CD14-positive monocyte (primary cell): Measurements from ENCODE around the gene SMCO4. TPM values are rescaled to one million over a fixed set of nuclear protein-coding genes. Genes with fewer than 3 reads are reported as not detected.

Source experiments
- DNase-seq, 3 donors: peaks; one replicate each; pipeline ENCODE4 v3.0.0-alpha.2; 2011 to 2022
- H2AFZ ChIP-seq: 2 replicates; pipeline ENCODE4 v1.6.0; 2012; ENCODE audit warnings: mild to moderate bottlenecking, low read depth, low read length, inconsistent platforms; ENCODE audit not compliant: insufficient read depth, poor library complexity, severe bottlenecking
- H3K27ac ChIP-seq, 2 donors: 1 replicate in 1 of 2; 2 replicates in 1 of 2; pipeline ENCODE4 v1.5.1; 2012 to 2013; ENCODE audit warnings: low read length in 2 of 2, control low read depth in 1 of 2, inconsistent platforms in 1 of 2, low read depth in 1 of 2, mild to moderate bottlenecking in 1 of 2
- H3K27me3 ChIP-seq, 2 donors: one replicate each; pipeline versions ENCODE4 v1.6.0 to v1.6.1; 2011 to 2013; ENCODE audit warnings: low read length in 2 of 2; ENCODE audit not compliant: control insufficient read depth in 2 of 2, insufficient read depth in 2 of 2
- H3K36me3 ChIP-seq, 2 donors: replicated peaks in 1 of 2; 1 replicate in 1 of 2; 2 replicates in 1 of 2; pipeline versions ENCODE4 v1.5.1 to v1.6.1; 2012 to 2013; ENCODE audit warnings: low read length in 2 of 2, control low read depth in 1 of 2, inconsistent platforms in 1 of 2, mild to moderate bottlenecking in 1 of 2; ENCODE audit not compliant: insufficient read depth in 2 of 2, control insufficient read depth in 1 of 2
- H3K4me1 ChIP-seq, 2 donors: 1 replicate in 1 of 2; 2 replicates in 1 of 2; pipeline versions ENCODE4 v1.5.1 to v1.6.1; 2012 to 2013; ENCODE audit warnings: low read length in 2 of 2, control low read depth in 1 of 2, inconsistent platforms in 1 of 2, mild to moderate bottlenecking in 1 of 2, moderate library complexity in 1 of 2; ENCODE audit not compliant: insufficient read depth in 2 of 2, control insufficient read depth in 1 of 2
- H3K4me2 ChIP-seq: replicated peaks from 2 replicates; pipeline ENCODE3; 2012; ENCODE audit warnings: low read length, moderate library complexity, mild to moderate bottlenecking; ENCODE audit not compliant: poor library complexity, severe bottlenecking; ENCODE audit errors: extremely low read depth
- H3K4me3 ChIP-seq, 3 experiments: fragments of 200-600 bp in 1 of 3; sonication (generic) in 1 of 3; replicated peaks in 1 of 3; 1 replicate in 2 of 3; 2 replicates in 1 of 3; pipeline ENCODE4 v1.5.1; 2011 to 2013; ENCODE audit warnings: low read length in 3 of 3, mild to moderate bottlenecking in 3 of 3, control low read depth in 2 of 3, low read depth in 2 of 3, inconsistent platforms in 1 of 3, moderate library complexity in 1 of 3
- H3K79me2 ChIP-seq: 2 replicates; pipeline ENCODE4 v1.6.0; 2012; ENCODE audit warnings: mild to moderate bottlenecking, control low read depth, inconsistent platforms, low read length, moderate library complexity; ENCODE audit not compliant: insufficient read depth
- H3K9ac ChIP-seq: 2 replicates; pipeline ENCODE4 v1.6.0; 2017; ENCODE audit warnings: low read length, mild to moderate bottlenecking; ENCODE audit not compliant: insufficient read depth, poor library complexity, severe bottlenecking
- H3K9me3 ChIP-seq, 2 donors: replicated peaks in 1 of 2; 1 replicate in 1 of 2; 2 replicates in 1 of 2; pipeline versions ENCODE4 v1.5.1 to v1.6.1; 2012 to 2013; ENCODE audit warnings: low read length in 2 of 2, control low read depth in 1 of 2; ENCODE audit not compliant: control insufficient read depth in 1 of 2, insufficient read depth in 1 of 2
- H4K20me1 ChIP-seq: 2 replicates; pipeline ENCODE4 v1.6.0; 2012; ENCODE audit warnings: mild to moderate bottlenecking, low read length, control low read depth, moderate library complexity; ENCODE audit not compliant: insufficient read depth
- H3K27ac Mint-ChIP-seq, 7 donors: one replicate each; pipeline ENCODE4 v1.8.0; 2020; ENCODE audit warnings: mild to moderate bottlenecking in 7 of 7, mixed read lengths in 7 of 7, moderate library complexity in 6 of 7, inconsistent platforms in 2 of 7
- H3K27me3 Mint-ChIP-seq, 3 donors: one replicate each; pipeline ENCODE4 v1.8.0; 2021 to 2022; ENCODE audit warnings: low read depth in 3 of 3, mild to moderate bottlenecking in 3 of 3, mixed read lengths in 3 of 3, moderate library complexity in 3 of 3, inconsistent platforms in 1 of 3
- H3K36me3 Mint-ChIP-seq, 2 donors: one replicate each; pipeline ENCODE4 v1.8.0; 2020; ENCODE audit warnings: mixed read lengths in 2 of 2, inconsistent platforms in 1 of 2, mild to moderate bottlenecking in 1 of 2
- H3K4me1 Mint-ChIP-seq: one replicate; pipeline ENCODE4 v1.8.0; 2020; ENCODE audit warnings: mild to moderate bottlenecking, mixed read lengths
- H3K4me3 Mint-ChIP-seq, 2 donors: one replicate each; pipeline ENCODE4 v1.8.0; 2020; ENCODE audit warnings: mild to moderate bottlenecking in 2 of 2, mixed read lengths in 2 of 2, moderate library complexity in 1 of 2
- H3K9me3 Mint-ChIP-seq, 7 donors: one replicate each; pipeline ENCODE4 v1.8.0; 2020 to 2022; ENCODE audit warnings: mixed read lengths in 7 of 7, mild to moderate bottlenecking in 6 of 7, moderate library complexity in 6 of 7, inconsistent platforms in 2 of 7
- WGBS: methylation state at CpG from one replicate; pipeline ENCODE4 v1.1.5; 2013; ENCODE audit warnings: missing lambda C conversion rate; ENCODE audit not compliant: insufficient coverage; 5-methylcytosine and 5-hydroxymethylcytosine counted together
- intact Hi-C, 2 donors: fragments of 100-400 bp; cut with micrococcal nuclease; formaldehyde crosslinking; loops; one replicate each; pipeline versions ENCODE4 v1.15.0 to v1.15.1; 2023
- polyA plus RNA-seq, 3 donors: library from polyadenylated mRNA; depleted of rRNA in 1 of 3; unstranded in 2 of 3; stranded (reverse) in 1 of 3; fragments of 300-500 nt in 2 of 3; fragments of >200 nt in 1 of 3; fragmentation: Illumina TruSeq in 2 of 3; gene quantifications; 1 replicate in 2 of 3; 2 replicates in 1 of 3; pipeline ENCODE4 v1.2.3, GENCODE V29; 2012 to 2021
- TF ChIP-seq, protein P1 (sequence below): fragments of 200-600 bp; IDR thresholded peaks from one replicate; pipeline ENCODE4 v1.8.0; 2022; ENCODE audit warnings: antibody characterized with exemption, mild to moderate bottlenecking

SMCO4 gene
- polyA plus RNA-seq, 3 donors = 110 to 242 (median 169) TPM

DNA sequence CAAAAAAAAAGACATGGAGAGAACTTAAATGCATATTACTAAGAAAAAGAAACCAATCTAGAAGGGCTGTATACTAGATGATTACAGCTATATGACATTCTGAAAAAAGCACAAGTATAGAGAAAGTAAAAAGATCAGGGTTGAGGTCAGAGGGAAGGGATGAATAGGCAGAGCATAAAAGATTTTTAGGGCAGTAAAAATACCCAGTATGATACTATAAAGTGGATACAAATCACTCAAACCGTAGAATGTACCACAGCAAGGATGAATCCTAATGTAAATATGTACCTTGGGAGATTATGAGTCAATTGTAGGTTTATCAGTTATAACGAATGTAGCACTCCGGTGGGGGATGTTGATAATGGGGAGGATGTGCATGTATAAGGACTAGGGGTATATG, 29.4 kb upstream of the SMCO4 start:
- WGBS = no CpG with 5 or more reads among the region's 3 CpGs
- no peak overlapping the region for H3K4me2 ChIP-seq
- no peaks in the 10 kb centered on the region for H3K9me3 ChIP-seq
- H3K4me3 ChIP-seq = no peak overlapping the region
- H3K4me1 Mint-ChIP-seq = peaks cover 14% of the 10 kb centered on the region
- peaks cover 0 to 1% (median 0%) of the 10 kb centered on the region in 7 donors for H3K9me3 Mint-ChIP-seq
- H3K79me2 ChIP-seq = no peaks in the 10 kb centered on the region
- intact Hi-C loops = no loop called here
- H3K36me3 Mint-ChIP-seq = no peaks in the 10 kb centered on the region
- H3K27me3 Mint-ChIP-seq = no peaks in the 10 kb centered on the region
- peaks cover 0 to 4% of the 10 kb centered on the region in 2 donors for H3K4me1 ChIP-seq
- H3K27ac ChIP-seq = no peak overlapping the region
- H3K4me3 Mint-ChIP-seq = no peak overlapping the region
- no peak for DNase-seq
- no peak overlapping the region for H3K27ac Mint-ChIP-seq
- H3K27me3 ChIP-seq = peaks cover 0 to 2% of the 10 kb centered on the region in 2 donors
- TF ChIP-seq, protein P1, sequence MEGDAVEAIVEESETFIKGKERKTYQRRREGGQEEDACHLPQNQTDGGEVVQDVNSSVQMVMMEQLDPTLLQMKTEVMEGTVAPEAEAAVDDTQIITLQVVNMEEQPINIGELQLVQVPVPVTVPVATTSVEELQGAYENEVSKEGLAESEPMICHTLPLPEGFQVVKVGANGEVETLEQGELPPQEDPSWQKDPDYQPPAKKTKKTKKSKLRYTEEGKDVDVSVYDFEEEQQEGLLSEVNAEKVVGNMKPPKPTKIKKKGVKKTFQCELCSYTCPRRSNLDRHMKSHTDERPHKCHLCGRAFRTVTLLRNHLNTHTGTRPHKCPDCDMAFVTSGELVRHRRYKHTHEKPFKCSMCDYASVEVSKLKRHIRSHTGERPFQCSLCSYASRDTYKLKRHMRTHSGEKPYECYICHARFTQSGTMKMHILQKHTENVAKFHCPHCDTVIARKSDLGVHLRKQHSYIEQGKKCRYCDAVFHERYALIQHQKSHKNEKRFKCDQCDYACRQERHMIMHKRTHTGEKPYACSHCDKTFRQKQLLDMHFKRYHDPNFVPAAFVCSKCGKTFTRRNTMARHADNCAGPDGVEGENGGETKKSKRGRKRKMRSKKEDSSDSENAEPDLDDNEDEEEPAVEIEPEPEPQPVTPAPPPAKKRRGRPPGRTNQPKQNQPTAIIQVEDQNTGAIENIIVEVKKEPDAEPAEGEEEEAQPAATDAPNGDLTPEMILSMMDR = no peak
- no peaks in the 10 kb centered on the region for H3K36me3 ChIP-seq
- no peak overlapping the region for H3K9ac ChIP-seq
- H2AFZ ChIP-seq = no peak overlapping the region
- H4K20me1 ChIP-seq = no peaks in the 10 kb centered on the region

GRCh38 chr11:93572171-93572570, 29.0 kb upstream of the SMCO4 start:
- H4K20me1 ChIP-seq = no peaks in the 10 kb centered on the region
- no peak overlapping the region for H3K4me2 ChIP-seq
- H3K4me3 ChIP-seq = no peak overlapping the region
- no peaks in the 10 kb centered on the region for H3K36me3 Mint-ChIP-seq
- H3K9me3 Mint-ChIP-seq = peaks cover 0 to 1% (median 0%) of the 10 kb centered on the region in 7 donors
- TF ChIP-seq, protein P1 = no peak
- DNase-seq = no peak
- H3K27me3 ChIP-seq = peaks cover 0 to 2% of the 10 kb centered on the region in 2 donors
- H3K9ac ChIP-seq = no peak overlapping the region
- no peaks in the 10 kb centered on the region for H3K36me3 ChIP-seq
- H3K9me3 ChIP-seq = no peaks in the 10 kb centered on the region
- H3K27me3 Mint-ChIP-seq = no peaks in the 10 kb centered on the region
- no peaks in the 10 kb centered on the region for H3K79me2 ChIP-seq
- H3K4me1 ChIP-seq = peaks cover 0 to 4% of the 10 kb centered on the region in 2 donors
- H3K4me3 Mint-ChIP-seq = no peak overlapping the region
- no CpG with 5 or more reads among the region's 1 CpG for WGBS
- intact Hi-C loops = no loop called here
- H3K4me1 Mint-ChIP-seq = peaks cover 14% of the 10 kb centered on the region
- no peak overlapping the region for H2AFZ ChIP-seq
- H3K27ac Mint-ChIP-seq = no peak overlapping the region
- no peak overlapping the region for H3K27ac ChIP-seq
